ENCODE measurements around the gene PLXNA3.

DNA sequence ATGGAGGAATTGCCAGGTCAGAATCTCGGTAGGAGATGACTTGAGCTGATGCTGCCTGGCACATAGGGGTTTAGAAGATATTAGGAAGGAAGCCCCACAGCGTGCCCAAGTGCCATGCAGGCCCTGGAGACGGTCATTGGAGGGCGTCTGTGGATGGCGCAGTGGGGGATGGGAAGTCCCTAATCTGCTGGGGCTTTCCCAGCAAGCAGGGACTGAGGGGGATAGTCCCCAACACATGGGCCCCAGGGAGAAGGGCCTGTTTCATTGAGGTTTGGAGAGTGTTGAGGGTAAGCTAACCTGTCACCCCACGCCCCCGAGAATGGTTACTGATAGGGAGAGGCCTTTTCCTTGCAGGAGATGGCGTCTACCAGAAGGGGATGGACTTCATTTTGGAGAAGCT, 38.9 kb upstream of the PLXNA3 start:
- TF ChIP-seq EZH2phosphoT487 (IDR thresholded peaks at IDR 0.05; ENCODE audit: borderline replicate concordance), result no peak
- no peak for TF ChIP-seq SRF (IDR thresholded peaks at IDR 0.05; ENCODE audit: low read depth)
- TF ChIP-seq, protein P1, sequence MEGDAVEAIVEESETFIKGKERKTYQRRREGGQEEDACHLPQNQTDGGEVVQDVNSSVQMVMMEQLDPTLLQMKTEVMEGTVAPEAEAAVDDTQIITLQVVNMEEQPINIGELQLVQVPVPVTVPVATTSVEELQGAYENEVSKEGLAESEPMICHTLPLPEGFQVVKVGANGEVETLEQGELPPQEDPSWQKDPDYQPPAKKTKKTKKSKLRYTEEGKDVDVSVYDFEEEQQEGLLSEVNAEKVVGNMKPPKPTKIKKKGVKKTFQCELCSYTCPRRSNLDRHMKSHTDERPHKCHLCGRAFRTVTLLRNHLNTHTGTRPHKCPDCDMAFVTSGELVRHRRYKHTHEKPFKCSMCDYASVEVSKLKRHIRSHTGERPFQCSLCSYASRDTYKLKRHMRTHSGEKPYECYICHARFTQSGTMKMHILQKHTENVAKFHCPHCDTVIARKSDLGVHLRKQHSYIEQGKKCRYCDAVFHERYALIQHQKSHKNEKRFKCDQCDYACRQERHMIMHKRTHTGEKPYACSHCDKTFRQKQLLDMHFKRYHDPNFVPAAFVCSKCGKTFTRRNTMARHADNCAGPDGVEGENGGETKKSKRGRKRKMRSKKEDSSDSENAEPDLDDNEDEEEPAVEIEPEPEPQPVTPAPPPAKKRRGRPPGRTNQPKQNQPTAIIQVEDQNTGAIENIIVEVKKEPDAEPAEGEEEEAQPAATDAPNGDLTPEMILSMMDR (IDR thresholded peaks at IDR 0.05 in 2 of 3, conservative IDR thresholded peaks at IDR 0.05 in 1 of 3; ENCODE audit: borderline replicate concordance in 1 of 3, insufficient read depth in 1 of 3, low read depth in 2 of 3, low read length in 2 of 3), result no peak
- TF ChIP-seq POLR2AphosphoS5 (IDR thresholded peaks at IDR 0.05; ENCODE audit: low read depth, low read length), result no peak
- no peak for TF ChIP-seq SIN3A (IDR thresholded peaks at IDR 0.05; ENCODE audit: low read depth)
- TF ChIP-seq POLR2A (IDR thresholded peaks at IDR 0.05; ENCODE audit: borderline replicate concordance, extremely low read depth, insufficient read depth, insufficient read length), result no peak
- TF ChIP-seq ZNF274 (IDR thresholded peaks at IDR 0.05; ENCODE audit: low read depth, low read length), result no peak
- no peak for TF ChIP-seq EZH2 (IDR thresholded peaks at IDR 0.05)
- no peak for TF ChIP-seq EGR1 (IDR thresholded peaks at IDR 0.05; ENCODE audit: low read depth)
- no peak for TF ChIP-seq RAD21 (IDR thresholded peaks at IDR 0.05; ENCODE audit: low read depth)
